ENCODE measurements around the gene NELFE. TPM values are rescaled to one million over a fixed set of nuclear protein-coding genes. Genes with fewer than 3 reads are reported as not detected.

Gene NELFE
- total RNA-seq, 4 donors from 2014 or later = 83.2 to 114 (median 106) TPM

GRCh38 chr6:31967926-31968320 lies 9.2 kb upstream of the NELFE start:
- H3K27ac ChIP-seq = no peak overlapping the region

GRCh38 chr6:31966997-31967925 lies 8.5 kb upstream of the NELFE start:
- intact Hi-C loops (cut with DNase I) = loop anchor here (10.0 kb wide), 1 partner anchor 292 kb away; no protein-coding TSS in a partner anchor
- no peaks in the 10 kb centered on the region for H3K9me3 ChIP-seq
- H3K4me3 ChIP-seq (replicated peaks in 1 of 3) = no peak overlapping the region
- peaks cover 0 to 11% of the 10 kb centered on the region in 2 donors for H3K4me1 ChIP-seq
- no peak overlapping the region for H3K27ac ChIP-seq
- H3K36me3 ChIP-seq = peaks cover 54 to 70% of the 10 kb centered on the region in 2 donors
- no peaks in the 10 kb centered on the region for H3K27me3 ChIP-seq
- 86 to 91% methylated on average over 10 of the region's 10 CpGs for WGBS, 2 donors
- no peak for TF ChIP-seq POLR2A (IDR thresholded peaks at IDR 0.05)
- no peak for TF ChIP-seq CTCF (IDR thresholded peaks at IDR 0.05)
- DNase-seq = no peak

More at GRCh38 chr6:31967926-31968320, 9.2 kb upstream of the NELFE start:
- TF ChIP-seq POLR2A (IDR thresholded peaks at IDR 0.05) (no peak), CTCF (IDR thresholded peaks at IDR 0.05) (no peak)
- H3K36me3 ChIP-seq = peaks cover 50 to 63% of the 10 kb centered on the region in 2 donors
- 85 to 94% methylated on average over 3 of the region's 3 CpGs for WGBS, 2 donors
- no peaks in the 10 kb centered on the region for H3K27me3 ChIP-seq
- DNase-seq = no peak
- no peak overlapping the region for H3K4me3 ChIP-seq (replicated peaks in 1 of 3)
- H3K9me3 ChIP-seq = no peaks in the 10 kb centered on the region
- intact Hi-C loops (cut with DNase I) = loop anchor here (10.0 kb wide), 1 partner anchor 293 kb away; no protein-coding TSS in a partner anchor
- H3K4me1 ChIP-seq = peaks cover 4 to 12% of the 10 kb centered on the region in 2 donors

- intact Hi-C loops (cut with DNase I) = loop anchor here (10.0 kb wide), 1 partner anchor 292 kb away; no protein-coding TSS in a partner anchor
- TF ChIP-seq POLR2A (IDR thresholded peaks at IDR 0.05) = no peak
- no peak for TF ChIP-seq CTCF (IDR thresholded peaks at IDR 0.05)
- Histone ChIP-seq H3K4me3 (replicated peaks in 1 of 3) (no peak overlapping the region), H3K4me1 (peaks cover 0 to 11% of the 10 kb centered on the region in 2 donors), H3K9me3 (no peaks in the 10 kb centered on the region), H3K27ac (no peak overlapping the region), H3K27me3 (no peaks in the 10 kb centered on the region), H3K36me3 (peaks cover 60 to 78% of the 10 kb centered on the region in 2 donors)
- WGBS, 2 donors = 98 to 100% methylated on average over 1 to 7 of the region's 7 CpGs
- DNase-seq = no peak
Observed at GRCh38 chr6:31966506-31966905, 7.7 kb upstream of the NELFE start.

- Histone ChIP-seq H3K36me3 (peaks cover 65 to 85% of the 10 kb centered on the region in 2 donors), H3K9me3 (no peaks in the 10 kb centered on the region), H3K27me3 (no peaks in the 10 kb centered on the region), H3K4me3 (replicated peaks in 1 of 3) (no peak overlapping the region), H3K27ac (no peak overlapping the region), H3K4me1 (peaks cover 0 to 4% of the 10 kb centered on the region in 2 donors)
- WGBS, 2 donors = 91 to 92% methylated on average over 13 of the region's 13 CpGs
- DNase-seq = no peak
- intact Hi-C loops (cut with DNase I) = loop anchor here (10.0 kb wide), 1 partner anchor 291 kb away; no protein-coding TSS in a partner anchor
- TF ChIP-seq POLR2A (IDR thresholded peaks at IDR 0.05) (no peak), CTCF (IDR thresholded peaks at IDR 0.05) (no peak)
Observed at GRCh38 chr6:31965700-31966099, 6.9 kb upstream of the NELFE start.

- no peak overlapping the region for H3K4me3 ChIP-seq (replicated peaks in 1 of 3)
- intact Hi-C loops (cut with DNase I) = loop anchor here (10.0 kb wide), 1 partner anchor 289 kb away; no protein-coding TSS in a partner anchor
- WGBS, 2 donors = 93 to 97% methylated on average over 19 of the region's 19 CpGs
- DNase-seq = no peak
- no peaks in the 10 kb centered on the region for H3K27me3 ChIP-seq
- H3K4me1 ChIP-seq = peaks cover 5 to 10% of the 10 kb centered on the region in 2 donors
- H3K27ac ChIP-seq = no peak overlapping the region
- H3K36me3 ChIP-seq = peaks cover 54 to 73% of the 10 kb centered on the region in 2 donors
- TF ChIP-seq POLR2A (IDR thresholded peaks at IDR 0.05) (no peak), CTCF (IDR thresholded peaks at IDR 0.05) (no peak)
- H3K9me3 ChIP-seq = no peaks in the 10 kb centered on the region
Observed at GRCh38 chr6:31963921-31964320, 5.2 kb upstream of the NELFE start.
